Liver (tissue), 9 donors: Measurements from ENCODE around the gene PCDHGB3. TPM values are rescaled to one million over a fixed set of nuclear protein-coding genes. Genes with fewer than 3 reads are reported as not detected.

Source experiments
- DNase-seq: peaks from one replicate; pipeline ENCODE4 v3.0.0-alpha.2; 2017; ENCODE audit warnings: low spot score
- H3K27ac ChIP-seq, 2 donors: one replicate each; pipeline ENCODE4 v1.7.0; 2013; ENCODE audit warnings: inconsistent platforms in 2 of 2, low read length in 2 of 2, control low read depth in 1 of 2, low read depth in 1 of 2, mild to moderate bottlenecking in 1 of 2
- H3K27me3 ChIP-seq, 4 donors: one replicate each; pipeline versions ENCODE4 v1.6.1 to v1.7.0; 2013; ENCODE audit warnings: low read length in 3 of 4, inconsistent platforms in 1 of 4, mild to moderate bottlenecking in 1 of 4, moderate library complexity in 1 of 4; ENCODE audit not compliant: control insufficient read depth in 4 of 4, insufficient read depth in 4 of 4
- H3K36me3 ChIP-seq, 4 donors: one replicate each; pipeline versions ENCODE4 v1.6.1 to v1.7.0; 2013; ENCODE audit warnings: low read length in 3 of 4, mild to moderate bottlenecking in 3 of 4, low read depth in 1 of 4, moderate library complexity in 1 of 4; ENCODE audit not compliant: control insufficient read depth in 4 of 4, insufficient read depth in 3 of 4
- H3K4me1 ChIP-seq, 4 donors: one replicate each; pipeline versions ENCODE4 v1.6.1 to v1.7.0; 2013; ENCODE audit warnings: low read length in 3 of 4, mild to moderate bottlenecking in 3 of 4, moderate library complexity in 1 of 4; ENCODE audit not compliant: control insufficient read depth in 4 of 4, insufficient read depth in 4 of 4
- H3K4me3 ChIP-seq, 3 donors: one replicate each; pipeline versions ENCODE4 v1.6.1 to v1.7.0; 2013; ENCODE audit warnings: low read length in 3 of 3, control low read depth in 1 of 3, low read depth in 1 of 3, mild to moderate bottlenecking in 1 of 3
- H3K9ac ChIP-seq, 2 donors: one replicate each; pipeline ENCODE4 v1.7.0; 2013; ENCODE audit warnings: low read length in 2 of 2, mild to moderate bottlenecking in 2 of 2, moderate library complexity in 2 of 2, control low read depth in 1 of 2, low read depth in 1 of 2
- H3K9me3 ChIP-seq, 4 donors: one replicate each; pipeline versions ENCODE4 v1.6.1 to v1.7.0; 2013; ENCODE audit warnings: low read length in 3 of 4; ENCODE audit not compliant: control insufficient read depth in 4 of 4
- EGR1 ChIP-seq, 2 donors: IDR thresholded peaks; 2 replicates each; pipeline ENCODE4 v1.6.1; 2016 to 2018; ENCODE audit warnings: antibody characterized with exemption in 2 of 2, low read depth in 2 of 2
- FOXA1 ChIP-seq: IDR thresholded peaks from 2 replicates; pipeline ENCODE4 v1.6.1; 2016; ENCODE audit warnings: antibody characterized with exemption
- FOXA2 ChIP-seq: IDR thresholded peaks from 2 replicates; pipeline ENCODE4 v1.6.1; 2016; ENCODE audit warnings: antibody characterized with exemption
- GABPA ChIP-seq, 2 donors: IDR thresholded peaks in 1 of 2; conservative IDR thresholded peaks in 1 of 2; 2 replicates each; pipeline ENCODE4 v1.6.1; 2016; ENCODE audit warnings: antibody characterized with exemption in 2 of 2, mild to moderate bottlenecking in 1 of 2, moderate library complexity in 1 of 2
- HNF4A ChIP-seq, 2 donors: conservative IDR thresholded peaks; 2 replicates each; pipeline ENCODE4 v1.6.1; 2016; ENCODE audit warnings: antibody characterized with exemption in 2 of 2, mild to moderate bottlenecking in 2 of 2
- HNF4G ChIP-seq: IDR thresholded peaks from 2 replicates; pipeline ENCODE4 v1.6.1; 2016; ENCODE audit warnings: antibody characterized with exemption
- NR2F2 ChIP-seq: IDR thresholded peaks from 2 replicates; pipeline ENCODE4 v1.6.1; 2016; ENCODE audit warnings: antibody characterized with exemption
- SP1 ChIP-seq: IDR thresholded peaks from 2 replicates; pipeline ENCODE4 v1.6.1; 2018; ENCODE audit warnings: antibody characterized with exemption, mild to moderate bottlenecking
- TAF1 ChIP-seq: conservative IDR thresholded peaks from 2 replicates; pipeline ENCODE4 v1.6.1; 2016; ENCODE audit warnings: antibody characterized with exemption, mild to moderate bottlenecking
- YY1 ChIP-seq: IDR thresholded peaks from 2 replicates; pipeline ENCODE4 v1.6.1; 2016; ENCODE audit warnings: antibody characterized with exemption, mild to moderate bottlenecking
- WGBS: extraction: QIAGEN DNeasy Blood & Tissue Kit; methylation state at CpG from one replicate; pipeline ENCODE4 v1.1.7; 2013; 5-methylcytosine and 5-hydroxymethylcytosine counted together
- polyA plus RNA-seq, 2 donors: library from polyadenylated mRNA; stranded (reverse) in 1 of 2; unstranded in 1 of 2; fragments of 200-250 nt in 1 of 2; fragments of >200 nt in 1 of 2; fragmentation: Nextera tagmentation in 1 of 2; extraction: Ambion mirVana in 1 of 2; gene quantifications; one replicate each; pipeline versions ENCODE4 v1.2.1 to v1.2.3, GENCODE V29; 2013 to 2015
- total RNA-seq, 2 donors: library from RNA; depleted of rRNA; stranded (reverse); fragments of >200 nt; gene quantifications; one replicate each; pipeline ENCODE4 v1.2.3, GENCODE V29; 2014
- TF ChIP-seq, protein P1 (sequence below): IDR thresholded peaks from 2 replicates; pipeline ENCODE4 v1.6.1; 2016; ENCODE audit warnings: antibody characterized with exemption, mild to moderate bottlenecking
- TF ChIP-seq, protein P2 (sequence below): fragments of 150-350 bp; IDR thresholded peaks from 2 replicates; pipeline ENCODE4 v1.5.1; 2017; ENCODE audit warnings: improper control_type of control experiment, low read depth, low read length; ENCODE audit not compliant: missing input control
- TF ChIP-seq, protein P3 (sequence below): IDR thresholded peaks from 2 replicates; pipeline ENCODE4 v1.6.1; 2016; ENCODE audit warnings: antibody characterized with exemption
- TF ChIP-seq, protein P4 (sequence below): IDR thresholded peaks from 2 replicates; pipeline ENCODE4 v1.6.1; 2016; ENCODE audit warnings: antibody characterized with exemption
- TF ChIP-seq, protein P5 (sequence below): IDR thresholded peaks from 2 replicates; pipeline ENCODE4 v1.6.1; 2016; ENCODE audit warnings: antibody characterized with exemption
- donor health status: healthy.
- donor health status: healthy.
- donor health status: healthy.
- donor health status: healthy.
- donor health status: healthy.

The PCDHGB3 gene
- total and polyA plus RNA-seq, 4 donors = 0.07 to 1.2 (median 0.37) TPM; not detected in 1

DNA sequence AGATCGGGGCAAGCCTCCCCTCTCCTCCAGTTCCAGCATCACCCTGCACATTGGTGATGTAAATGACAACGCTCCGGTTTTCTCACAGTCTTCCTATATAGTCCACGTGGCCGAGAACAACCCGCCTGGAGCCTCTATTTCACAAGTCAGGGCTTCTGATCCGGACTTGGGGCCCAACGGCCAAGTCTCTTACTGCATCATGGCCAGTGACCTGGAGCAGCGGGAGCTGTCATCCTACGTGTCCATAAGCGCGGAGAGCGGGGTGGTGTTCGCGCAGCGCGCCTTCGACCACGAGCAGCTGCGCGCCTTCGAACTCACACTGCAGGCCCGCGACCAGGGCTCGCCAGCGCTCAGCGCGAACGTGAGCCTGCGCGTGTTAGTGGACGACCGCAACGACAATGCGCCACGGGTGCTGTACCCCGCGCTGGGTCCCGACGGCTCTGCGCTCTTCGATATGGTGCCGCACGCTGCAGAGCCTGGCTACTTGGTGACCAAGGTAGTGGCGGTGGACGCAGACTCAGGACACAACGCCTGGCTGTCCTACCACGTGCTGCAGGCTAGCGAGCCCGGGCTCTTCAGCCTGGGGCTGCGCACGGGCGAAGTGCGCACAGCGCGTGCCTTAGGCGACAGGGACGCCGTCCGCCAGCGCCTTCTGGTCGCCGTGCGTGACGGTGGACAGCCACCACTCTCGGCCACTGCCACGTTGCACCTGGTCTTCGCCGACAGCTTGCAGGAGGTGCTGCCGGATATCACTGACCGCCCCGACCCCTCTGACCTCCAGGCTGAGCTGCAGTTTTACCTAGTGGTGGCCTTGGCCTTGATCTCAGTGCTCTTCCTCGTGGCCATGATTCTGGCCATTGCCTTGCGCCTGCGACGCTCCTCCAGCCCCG, 19.4 kb downstream of the PCDHGB3 start:
- no peak overlapping the region for H3K9ac ChIP-seq
- no peak for DNase-seq
- H3K4me3 ChIP-seq = peak overlapping the region in 2 of 3 donors; percentile 42 to 44
- peaks cover 0 to 4% (median 0%) of the 10 kb centered on the region in 4 donors for H3K4me1 ChIP-seq
- H3K9me3 ChIP-seq = peaks cover 40 to 85% (median 41%) of the 10 kb centered on the region in 4 donors
- H3K27ac ChIP-seq = no peak overlapping the region
- peaks cover 0 to 4% (median 0%) of the 10 kb centered on the region in 4 donors for H3K27me3 ChIP-seq
- 36% methylated on average over 77 of the region's 77 CpGs for WGBS
- H3K36me3 ChIP-seq = peaks cover 0 to 6% (median 0%) of the 10 kb centered on the region in 4 donors
- TF ChIP-seq SP1 (no peak), EGR1 (IDR thresholded peaks at IDR 0.05; ENCODE audit: low read depth in 2 of 2) (no peak), YY1 (no peak), GABPA (IDR thresholded peaks at IDR 0.05 in 1 of 2, conservative IDR thresholded peaks at IDR 0.05 in 1 of 2) (no peak), FOXA1 (no peak), NR2F2 (no peak), HNF4G (no peak)
- TF ChIP-seq, protein P1, sequence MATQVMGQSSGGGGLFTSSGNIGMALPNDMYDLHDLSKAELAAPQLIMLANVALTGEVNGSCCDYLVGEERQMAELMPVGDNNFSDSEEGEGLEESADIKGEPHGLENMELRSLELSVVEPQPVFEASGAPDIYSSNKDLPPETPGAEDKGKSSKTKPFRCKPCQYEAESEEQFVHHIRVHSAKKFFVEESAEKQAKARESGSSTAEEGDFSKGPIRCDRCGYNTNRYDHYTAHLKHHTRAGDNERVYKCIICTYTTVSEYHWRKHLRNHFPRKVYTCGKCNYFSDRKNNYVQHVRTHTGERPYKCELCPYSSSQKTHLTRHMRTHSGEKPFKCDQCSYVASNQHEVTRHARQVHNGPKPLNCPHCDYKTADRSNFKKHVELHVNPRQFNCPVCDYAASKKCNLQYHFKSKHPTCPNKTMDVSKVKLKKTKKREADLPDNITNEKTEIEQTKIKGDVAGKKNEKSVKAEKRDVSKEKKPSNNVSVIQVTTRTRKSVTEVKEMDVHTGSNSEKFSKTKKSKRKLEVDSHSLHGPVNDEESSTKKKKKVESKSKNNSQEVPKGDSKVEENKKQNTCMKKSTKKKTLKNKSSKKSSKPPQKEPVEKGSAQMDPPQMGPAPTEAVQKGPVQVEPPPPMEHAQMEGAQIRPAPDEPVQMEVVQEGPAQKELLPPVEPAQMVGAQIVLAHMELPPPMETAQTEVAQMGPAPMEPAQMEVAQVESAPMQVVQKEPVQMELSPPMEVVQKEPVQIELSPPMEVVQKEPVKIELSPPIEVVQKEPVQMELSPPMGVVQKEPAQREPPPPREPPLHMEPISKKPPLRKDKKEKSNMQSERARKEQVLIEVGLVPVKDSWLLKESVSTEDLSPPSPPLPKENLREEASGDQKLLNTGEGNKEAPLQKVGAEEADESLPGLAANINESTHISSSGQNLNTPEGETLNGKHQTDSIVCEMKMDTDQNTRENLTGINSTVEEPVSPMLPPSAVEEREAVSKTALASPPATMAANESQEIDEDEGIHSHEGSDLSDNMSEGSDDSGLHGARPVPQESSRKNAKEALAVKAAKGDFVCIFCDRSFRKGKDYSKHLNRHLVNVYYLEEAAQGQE = no peak
- TF ChIP-seq, protein P2, sequence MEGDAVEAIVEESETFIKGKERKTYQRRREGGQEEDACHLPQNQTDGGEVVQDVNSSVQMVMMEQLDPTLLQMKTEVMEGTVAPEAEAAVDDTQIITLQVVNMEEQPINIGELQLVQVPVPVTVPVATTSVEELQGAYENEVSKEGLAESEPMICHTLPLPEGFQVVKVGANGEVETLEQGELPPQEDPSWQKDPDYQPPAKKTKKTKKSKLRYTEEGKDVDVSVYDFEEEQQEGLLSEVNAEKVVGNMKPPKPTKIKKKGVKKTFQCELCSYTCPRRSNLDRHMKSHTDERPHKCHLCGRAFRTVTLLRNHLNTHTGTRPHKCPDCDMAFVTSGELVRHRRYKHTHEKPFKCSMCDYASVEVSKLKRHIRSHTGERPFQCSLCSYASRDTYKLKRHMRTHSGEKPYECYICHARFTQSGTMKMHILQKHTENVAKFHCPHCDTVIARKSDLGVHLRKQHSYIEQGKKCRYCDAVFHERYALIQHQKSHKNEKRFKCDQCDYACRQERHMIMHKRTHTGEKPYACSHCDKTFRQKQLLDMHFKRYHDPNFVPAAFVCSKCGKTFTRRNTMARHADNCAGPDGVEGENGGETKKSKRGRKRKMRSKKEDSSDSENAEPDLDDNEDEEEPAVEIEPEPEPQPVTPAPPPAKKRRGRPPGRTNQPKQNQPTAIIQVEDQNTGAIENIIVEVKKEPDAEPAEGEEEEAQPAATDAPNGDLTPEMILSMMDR = no peak

DNA sequence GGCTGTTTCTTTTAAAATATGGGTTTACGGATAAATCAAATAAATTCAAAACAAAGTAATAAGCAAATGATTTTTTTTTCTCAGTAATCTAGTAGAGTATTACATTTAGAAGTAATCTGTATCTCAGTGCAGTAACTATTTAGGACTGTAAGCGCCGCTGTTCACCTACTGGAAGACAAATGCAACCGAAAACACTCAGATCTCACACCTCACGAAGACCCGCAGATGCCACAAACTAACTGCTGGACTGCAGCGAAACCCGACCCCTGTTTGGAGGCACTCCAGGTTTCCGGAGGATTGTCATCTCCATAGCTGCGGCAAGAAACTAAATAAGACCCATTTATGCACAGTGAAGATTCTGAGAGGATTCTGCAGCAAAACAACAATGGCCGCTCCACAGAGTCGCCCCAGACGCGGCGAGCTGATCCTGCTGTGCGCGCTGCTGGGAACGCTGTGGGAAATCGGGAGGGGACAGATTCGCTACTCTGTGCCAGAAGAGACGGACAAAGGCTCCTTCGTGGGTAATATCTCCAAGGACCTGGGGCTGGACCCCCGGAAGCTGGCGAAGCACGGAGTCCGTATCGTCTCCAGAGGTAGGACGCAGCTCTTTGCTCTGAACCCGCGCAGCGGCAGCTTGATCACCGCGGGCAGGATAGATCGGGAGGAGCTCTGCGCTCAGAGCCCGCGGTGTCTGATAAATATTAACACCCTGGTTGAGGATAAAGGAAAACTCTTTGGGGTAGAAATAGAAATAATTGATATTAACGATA, 22.6 kb downstream of the PCDHGB3 start, which contains the start of gene PCDHGA8:
Gene PCDHGA8, plus strand, starts transcription at position 205 of the 770 bp plus-strand sequence. Its CDS starts 181 bp downstream, at position 386.
- H3K4me3 ChIP-seq = peak within 1 kb of the TSS in 2 of 3 donors; percentile 51 to 69
- no peak within 1 kb of the TSS for H3K27ac ChIP-seq
- H3K27me3 ChIP-seq = peaks cover 0 to 4% (median 0%) of the 10 kb centered on the region in 4 donors
- peaks cover 37 to 81% (median 39%) of the 10 kb centered on the region in 4 donors for H3K9me3 ChIP-seq
- WGBS = 33% methylated on average over 38 of the region's 38 CpGs
- no peak within 1 kb of the TSS for H3K9ac ChIP-seq
- H3K36me3 ChIP-seq = peaks cover 0 to 6% (median 0%) of the 10 kb centered on the region in 4 donors
- peaks cover 0 to 4% (median 0%) of the 10 kb centered on the region in 4 donors for H3K4me1 ChIP-seq
- DNase-seq = no peak
- no peak for TF ChIP-seq TAF1
- TF ChIP-seq FOXA1 = no peak
- TF ChIP-seq, protein P3, sequence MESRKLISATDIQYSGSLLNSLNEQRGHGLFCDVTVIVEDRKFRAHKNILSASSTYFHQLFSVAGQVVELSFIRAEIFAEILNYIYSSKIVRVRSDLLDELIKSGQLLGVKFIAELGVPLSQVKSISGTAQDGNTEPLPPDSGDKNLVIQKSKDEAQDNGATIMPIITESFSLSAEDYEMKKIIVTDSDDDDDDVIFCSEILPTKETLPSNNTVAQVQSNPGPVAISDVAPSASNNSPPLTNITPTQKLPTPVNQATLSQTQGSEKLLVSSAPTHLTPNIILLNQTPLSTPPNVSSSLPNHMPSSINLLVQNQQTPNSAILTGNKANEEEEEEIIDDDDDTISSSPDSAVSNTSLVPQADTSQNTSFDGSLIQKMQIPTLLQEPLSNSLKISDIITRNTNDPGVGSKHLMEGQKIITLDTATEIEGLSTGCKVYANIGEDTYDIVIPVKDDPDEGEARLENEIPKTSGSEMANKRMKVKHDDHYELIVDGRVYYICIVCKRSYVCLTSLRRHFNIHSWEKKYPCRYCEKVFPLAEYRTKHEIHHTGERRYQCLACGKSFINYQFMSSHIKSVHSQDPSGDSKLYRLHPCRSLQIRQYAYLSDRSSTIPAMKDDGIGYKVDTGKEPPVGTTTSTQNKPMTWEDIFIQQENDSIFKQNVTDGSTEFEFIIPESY = no peak
- no peak for TF ChIP-seq NR2F2
- TF ChIP-seq GABPA (IDR thresholded peaks at IDR 0.05 in 1 of 2, conservative IDR thresholded peaks at IDR 0.05 in 1 of 2) = no peak
- TF ChIP-seq HNF4A (conservative IDR thresholded peaks at IDR 0.05) = no peak
- TF ChIP-seq, protein P4, sequence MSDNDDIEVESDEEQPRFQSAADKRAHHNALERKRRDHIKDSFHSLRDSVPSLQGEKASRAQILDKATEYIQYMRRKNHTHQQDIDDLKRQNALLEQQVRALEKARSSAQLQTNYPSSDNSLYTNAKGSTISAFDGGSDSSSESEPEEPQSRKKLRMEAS = no peak
- TF ChIP-seq FOXA2 = no peak
- TF ChIP-seq, protein P5, sequence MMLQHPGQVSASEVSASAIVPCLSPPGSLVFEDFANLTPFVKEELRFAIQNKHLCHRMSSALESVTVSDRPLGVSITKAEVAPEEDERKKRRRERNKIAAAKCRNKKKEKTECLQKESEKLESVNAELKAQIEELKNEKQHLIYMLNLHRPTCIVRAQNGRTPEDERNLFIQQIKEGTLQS = no peak
- no peak for TF ChIP-seq YY1
- TF ChIP-seq, protein P2 = no peak
- no peak for TF ChIP-seq EGR1 (IDR thresholded peaks at IDR 0.05; ENCODE audit: low read depth in 2 of 2)
